IMR-90 (cell line): Measurements from ENCODE around the gene NMRAL1. TPM values are rescaled to one million over a fixed set of nuclear protein-coding genes. Genes with fewer than 3 reads are reported as not detected.
A peak's percentile ranks its signal among the peaks of the same experiment; 100 is the strongest.

Experiments used
- POLR2A ChIP-seq: IDR thresholded peaks from 2 replicates; pipeline ENCODE4 v1.6.1; 2012; ENCODE audit warnings: mild to moderate bottlenecking, low read depth, low read length
- polyA plus RNA-seq, 3 experiments: library from polyadenylated mRNA; depleted of rRNA; stranded (reverse); fragments of >200 nt; gene quantifications; 2 replicates each; pipeline ENCODE4 v1.2.3, GENCODE V29; 2012; ENCODE audit warnings: low replicate concordance in 1 of 3
- total RNA-seq: library from RNA; depleted of rRNA; stranded (reverse); fragments of >200 nt; gene quantifications from 2 replicates; pipeline ENCODE4 v1.2.3, GENCODE V29; 2012
- TF ChIP-seq, protein P1 (sequence below): fragments of 150-350 bp; IDR thresholded peaks from 2 replicates; pipeline ENCODE4 v1.6.1; 2016; ENCODE audit warnings: low read depth, mild to moderate bottlenecking, low read length, moderate library complexity, borderline replicate concordance

The NMRAL1 gene
- total and polyA plus RNA-seq, 2 of the 4 experiments (the other 2 are of a cell fraction): 48.6 to 67.6 TPM

GRCh38 chr16:4416200-4417032 lies 58.0 kb downstream of the NMRAL1 start, which contains the start of gene CORO7 (continued):
- TF ChIP-seq, protein P1, sequence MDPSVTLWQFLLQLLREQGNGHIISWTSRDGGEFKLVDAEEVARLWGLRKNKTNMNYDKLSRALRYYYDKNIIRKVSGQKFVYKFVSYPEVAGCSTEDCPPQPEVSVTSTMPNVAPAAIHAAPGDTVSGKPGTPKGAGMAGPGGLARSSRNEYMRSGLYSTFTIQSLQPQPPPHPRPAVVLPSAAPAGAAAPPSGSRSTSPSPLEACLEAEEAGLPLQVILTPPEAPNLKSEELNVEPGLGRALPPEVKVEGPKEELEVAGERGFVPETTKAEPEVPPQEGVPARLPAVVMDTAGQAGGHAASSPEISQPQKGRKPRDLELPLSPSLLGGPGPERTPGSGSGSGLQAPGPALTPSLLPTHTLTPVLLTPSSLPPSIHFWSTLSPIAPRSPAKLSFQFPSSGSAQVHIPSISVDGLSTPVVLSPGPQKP: no peak
- TF ChIP-seq POLR2A: peak; percentile 61
